A673 (cell line): Measurements from ENCODE around the gene BOK. TPM values are rescaled to one million over a fixed set of nuclear protein-coding genes. Genes with fewer than 3 reads are reported as not detected.

Experiments
- BruUV-seq: library from RNA; stranded (reverse); fragments of 400-500 nt; replicated peaks from 2 replicates; lab custom pipeline; 2021; lab: Mats Ljungman, UMichigan
- CTCF ChIA-PET: fragments of 300-600 bp; sonication (Branson Sonifier 250); formaldehyde crosslinking; loops from one replicate; lab custom pipeline; 2022; ENCODE audit warnings: antibody characterized with exemption; lab: Charles Lee
- POLR2A ChIA-PET: fragments of 300-600 bp; sonication (Branson Sonifier 250); formaldehyde crosslinking; loops from one replicate; lab custom pipeline; 2022; ENCODE audit warnings: antibody characterized with exemption; ENCODE audit not compliant: low non-redundant PET; lab: Charles Lee
- DNase-seq: peaks from one replicate; pipeline ENCODE4 v3.0.0-alpha.2; 2015; ENCODE audit warnings: low spot score
- H3K27ac ChIP-seq: fragments of 200-600 bp; sonication (generic); 2 replicates; pipeline ENCODE4 v1.5.1; 2016; ENCODE audit warnings: mixed run types, low read depth, mild to moderate bottlenecking, mixed read lengths, antibody characterized with exemption, low read length; ENCODE audit not compliant: poor library complexity, severe bottlenecking
- H3K27me3 ChIP-seq: fragments of 200-600 bp; sonication (generic); replicated peaks from 2 replicates; pipeline ENCODE4 v1.6.1; 2017; ENCODE audit warnings: mixed run types, low read depth, mild to moderate bottlenecking, mixed read lengths, antibody characterized with exemption, low read length; ENCODE audit not compliant: insufficient read depth, poor library complexity
- H3K36me3 ChIP-seq: fragments of 200-600 bp; sonication (generic); 2 replicates; pipeline ENCODE4 v1.6.1; 2016; ENCODE audit warnings: mixed run types, mild to moderate bottlenecking, mixed read lengths, antibody characterized with exemption, low read length; ENCODE audit not compliant: insufficient read depth, poor library complexity, severe bottlenecking
- H3K4me1 ChIP-seq: fragments of 200-600 bp; sonication (generic); 2 replicates; pipeline ENCODE4 v1.6.1; 2017; ENCODE audit warnings: mixed run types, mild to moderate bottlenecking, mixed read lengths, antibody characterized with exemption, low read length; ENCODE audit not compliant: insufficient read depth, poor library complexity, severe bottlenecking
- H3K4me3 ChIP-seq: fragments of 200-600 bp; sonication (generic); 2 replicates; pipeline ENCODE4 v1.5.1; 2016; ENCODE audit warnings: low read depth, mixed run types, mild to moderate bottlenecking, mixed read lengths, low read length; ENCODE audit not compliant: poor library complexity, severe bottlenecking
- H3K9me3 ChIP-seq: fragments of 200-600 bp; sonication (generic); 2 replicates; pipeline ENCODE4 v1.6.1; 2016; ENCODE audit warnings: mixed run types, low read depth, mild to moderate bottlenecking, mixed read lengths, antibody characterized with exemption, low read length; ENCODE audit not compliant: poor library complexity, severe bottlenecking
- CTCF ChIP-seq: fragments of 300-800, 200-600 bp; sonication (generic); conservative IDR thresholded peaks from 2 replicates; pipeline ENCODE4 v1.5.1; 2017; ENCODE audit warnings: low read depth, mild to moderate bottlenecking, antibody characterized with exemption, low read length, moderate library complexity, mixed read lengths
- EZH2 ChIP-seq: fragments of 200-600 bp; sonication (generic); IDR thresholded peaks from 2 replicates; pipeline ENCODE4 v1.6.1; 2017; ENCODE audit warnings: borderline replicate concordance, low read depth, mild to moderate bottlenecking, mixed read lengths, antibody characterized with exemption, low read length; ENCODE audit not compliant: poor library complexity, severe bottlenecking
- intact Hi-C: fragments of 100-400 bp; cut with micrococcal nuclease; formaldehyde crosslinking; loops from one replicate; pipeline ENCODE4 v1.10.0; 2022; ENCODE audit not compliant: unreplicated experiment
- total RNA-seq: library from RNA; stranded (reverse); gene quantifications from 2 replicates; pipeline ENCODE4 v1.2.3, GENCODE V29; 2021

The BOK gene
- total RNA-seq, 1 experiment from 2014 or later, result 2.7 TPM

GRCh38 chr2:241530571-241530970 lies 28.0 kb upstream of the BOK start:
- BruUV-seq, result no TSS peak
- H3K27ac ChIP-seq, result no peak overlapping the region
- intact Hi-C loops, result no loop called here
- no peak for DNase-seq
- no peaks in the 10 kb centered on the region for H3K36me3 ChIP-seq
- ChIA-PET POLR2A (no interaction called here), CTCF (no interaction called here)
- H3K4me3 ChIP-seq, result no peak overlapping the region
- H3K27me3 ChIP-seq, result no peaks in the 10 kb centered on the region
- H3K9me3 ChIP-seq, result no peaks in the 10 kb centered on the region
- TF ChIP-seq EZH2 (no peak), CTCF (no peak)
- no peaks in the 10 kb centered on the region for H3K4me1 ChIP-seq

GRCh38 chr2:241531161-241531722 lies 27.3 kb upstream of the BOK start:
- Histone ChIP-seq H3K27ac (no peak overlapping the region), H3K36me3 (no peaks in the 10 kb centered on the region), H3K4me3 (no peak overlapping the region), H3K9me3 (no peaks in the 10 kb centered on the region), H3K4me1 (no peaks in the 10 kb centered on the region), H3K27me3 (no peaks in the 10 kb centered on the region)
- intact Hi-C loops, result no loop called here
- POLR2A ChIA-PET, result no interaction called here
- TF ChIP-seq EZH2 (no peak), CTCF (no peak)
- no TSS peak for BruUV-seq
- no peak for DNase-seq
- CTCF ChIA-PET, result no interaction called here

GRCh38 chr2:241532168-241532567 lies 26.4 kb upstream of the BOK start:
- POLR2A ChIA-PET, result no interaction called here

More at GRCh38 chr2:241532168-241532567, 26.4 kb upstream of the BOK start:
- BruUV-seq, result no TSS peak
- intact Hi-C loops, result no loop called here
- H3K27me3 ChIP-seq, result no peaks in the 10 kb centered on the region
- no peaks in the 10 kb centered on the region for H3K36me3 ChIP-seq
- no peaks in the 10 kb centered on the region for H3K4me1 ChIP-seq
- H3K4me3 ChIP-seq, result no peak overlapping the region
- H3K27ac ChIP-seq, result no peak overlapping the region
- TF ChIP-seq EZH2 (no peak), CTCF (no peak)
- H3K9me3 ChIP-seq, result no peaks in the 10 kb centered on the region
- no peak for DNase-seq
- CTCF ChIA-PET, result no interaction called here
